Suppressor macrophage (primary cell): ENCODE data around the gene HES4.
A peak's percentile ranks its signal among the peaks of the same experiment; 100 is the strongest.
"Not testable (repeated sequence)": the region's sequence is repeated elsewhere in the genome, so short reads cannot be mapped to it uniquely, and the experiment has no call there.

Experiments
- DNase-seq, 4 experiments: peaks; one replicate each; pipeline ENCODE4 v3.0.0-alpha.2; 2020 to 2022

HES4 gene

DNA sequence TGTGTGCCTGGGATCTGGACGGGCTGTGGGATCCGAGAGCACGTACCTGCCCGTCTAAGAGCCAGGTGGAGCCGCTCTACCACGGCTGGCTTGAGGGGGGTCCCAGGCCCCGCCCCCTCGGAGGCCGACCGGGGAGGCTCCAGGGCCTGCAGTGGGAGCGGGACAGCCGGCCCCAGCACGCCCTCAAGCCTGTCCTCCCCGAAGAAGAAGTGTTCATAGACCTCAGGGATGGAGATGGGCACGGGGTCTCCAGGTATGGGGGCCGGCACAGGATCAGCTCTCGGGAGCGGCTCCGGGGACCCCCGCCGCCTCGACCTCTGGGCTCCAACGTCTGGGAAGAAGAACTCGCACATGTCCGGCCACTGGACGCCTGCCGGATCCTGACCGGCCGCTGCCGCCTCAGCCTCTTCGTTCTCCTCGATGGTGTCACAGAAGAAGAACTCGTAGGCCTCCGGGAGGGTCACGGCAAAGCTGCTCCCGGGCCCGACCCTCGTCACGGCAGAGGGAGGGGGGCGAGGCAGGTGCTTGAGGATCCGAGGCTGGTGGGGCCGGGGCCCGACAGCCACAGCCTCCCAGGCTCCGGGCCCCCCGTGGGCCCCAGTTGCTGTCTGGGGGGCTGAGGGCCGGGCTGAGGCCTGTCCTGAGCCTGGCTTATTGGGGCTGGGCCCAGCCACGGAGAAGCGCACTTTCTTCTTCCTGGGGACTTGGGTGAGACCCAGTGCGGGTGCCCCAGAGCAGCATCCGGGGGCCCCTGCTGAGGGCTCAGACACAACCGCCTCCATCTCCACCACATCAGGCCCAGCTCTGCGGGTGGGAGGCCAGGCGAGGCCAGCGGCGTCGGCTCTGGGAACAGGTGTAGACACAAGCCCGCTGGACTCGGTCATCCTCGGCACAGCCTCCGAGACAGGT, 20.8 kb downstream of the HES4 start:
- no peak for DNase-seq

DNA sequence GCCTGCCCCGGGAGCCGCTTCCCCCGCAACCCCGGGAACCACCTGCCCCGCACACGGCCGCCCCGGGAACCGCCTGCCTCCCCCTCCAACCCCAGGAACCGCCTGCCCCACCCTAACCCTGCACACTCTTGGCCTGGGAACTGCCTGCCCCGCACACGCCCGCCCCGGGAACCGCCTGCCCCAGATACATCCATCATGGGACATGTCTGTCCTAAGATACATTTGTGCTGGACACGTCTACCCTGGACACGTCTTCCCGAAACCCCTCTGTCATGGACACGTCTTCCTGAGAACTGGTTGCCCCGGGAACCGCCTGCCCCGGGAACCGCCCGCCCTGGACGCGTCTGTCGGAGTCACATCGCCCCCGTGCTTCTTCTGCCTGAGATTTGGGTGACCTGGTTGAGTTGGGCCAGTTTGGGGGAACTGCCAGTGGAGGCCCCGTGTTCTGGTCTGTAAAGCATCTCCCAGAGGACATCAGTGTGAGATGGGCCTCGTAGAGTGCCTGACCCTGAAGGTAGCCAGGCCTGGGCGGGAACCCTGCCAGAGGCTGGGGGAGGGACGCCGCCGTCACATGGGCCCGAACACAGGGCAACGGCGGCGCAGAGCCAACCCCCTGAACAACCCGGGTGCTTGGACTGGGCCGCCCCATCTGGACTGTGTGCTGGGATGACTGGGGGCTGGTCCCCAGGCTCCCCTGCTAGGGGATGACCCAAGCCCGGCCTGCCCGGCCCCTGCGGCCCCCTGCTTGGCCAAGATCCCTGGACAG, 21.6 kb downstream of the HES4 start:
- no peak for DNase-seq

DNA sequence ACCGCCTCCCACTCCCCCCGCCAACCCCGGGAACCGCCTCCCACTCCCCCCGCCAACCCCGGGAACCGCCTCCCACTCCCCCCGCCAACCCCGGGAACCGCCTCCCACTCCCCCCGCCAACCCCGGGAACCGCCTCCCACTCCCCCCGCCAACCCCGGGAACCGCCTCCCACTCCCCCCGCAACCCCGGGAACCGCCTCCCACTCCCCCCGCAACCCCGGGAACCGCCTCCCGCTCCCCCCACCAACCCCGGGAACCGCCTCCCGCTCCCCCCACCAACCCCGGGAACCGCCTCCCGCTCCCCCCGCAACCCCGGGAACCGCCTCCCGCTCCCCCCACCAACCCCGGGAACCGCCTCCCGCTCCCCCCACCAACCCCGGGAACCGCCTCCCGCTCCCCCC, 23.1 kb downstream of the HES4 start:
- DNase-seq, result not testable (repeated sequence)

DNA sequence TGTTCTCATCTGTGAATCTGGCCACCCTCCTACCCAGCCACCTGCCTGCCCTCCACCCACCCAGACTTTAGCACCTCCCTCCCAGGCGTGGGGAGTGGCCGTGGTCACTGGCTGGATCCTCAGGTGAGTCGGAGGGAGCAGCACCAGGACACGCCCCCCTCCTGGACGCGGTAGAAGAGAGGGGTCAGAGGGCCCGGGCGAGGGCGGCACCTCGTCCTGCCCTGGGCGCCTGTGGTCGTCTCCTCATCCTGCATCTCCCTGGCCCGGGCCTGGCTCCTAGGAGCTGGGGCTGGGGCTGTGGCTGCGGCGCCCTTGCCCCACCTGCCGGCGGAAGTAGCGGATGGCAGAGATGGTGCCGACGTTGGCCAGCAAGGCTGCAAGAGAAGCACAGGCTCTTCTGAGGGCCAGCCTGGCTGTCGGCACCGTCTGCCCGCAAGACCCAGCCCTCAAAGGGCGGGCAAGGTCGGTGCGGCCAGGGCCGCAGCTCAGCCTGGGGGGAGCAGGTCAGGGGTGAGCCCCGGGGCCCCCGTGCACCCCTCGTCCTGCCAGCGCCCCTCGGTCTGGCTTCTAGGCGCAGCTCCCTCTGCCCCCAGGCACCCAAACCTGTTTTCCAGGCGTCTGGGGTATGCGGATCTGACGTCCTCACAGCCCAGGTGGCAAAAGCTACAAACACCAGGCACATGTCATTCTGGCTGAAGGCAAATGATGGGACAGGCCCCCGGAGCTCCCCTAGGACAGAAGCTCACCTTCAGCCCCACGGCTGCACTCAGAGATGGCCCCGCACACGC, 23.8 kb downstream of the HES4 start:
- DNase-seq, result peak; percentile 66 to 82 (median 74)

DNA sequence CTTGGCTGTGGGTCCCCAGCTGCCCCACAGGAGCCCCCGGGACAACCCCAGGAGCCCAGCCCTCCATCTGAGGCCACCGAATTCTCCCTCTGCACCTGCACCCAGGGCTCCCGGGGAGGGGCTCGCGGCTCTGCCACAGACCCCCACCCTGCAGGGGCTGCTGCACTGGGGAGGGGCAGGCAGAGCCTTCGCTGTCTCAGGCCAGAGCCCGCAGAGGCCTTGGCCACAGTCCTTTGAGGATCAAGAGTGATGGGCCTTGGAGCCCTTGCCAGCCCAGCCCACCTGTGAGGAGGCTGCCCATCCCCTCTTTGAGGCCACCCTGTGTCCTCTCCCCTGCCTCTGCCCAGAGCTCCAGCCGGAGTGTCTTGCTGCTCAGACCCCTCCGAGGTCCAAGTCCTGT, 24.5 kb downstream of the HES4 start:
- DNase-seq, result peak in 1 of 4 experiments; percentile 2

DNA sequence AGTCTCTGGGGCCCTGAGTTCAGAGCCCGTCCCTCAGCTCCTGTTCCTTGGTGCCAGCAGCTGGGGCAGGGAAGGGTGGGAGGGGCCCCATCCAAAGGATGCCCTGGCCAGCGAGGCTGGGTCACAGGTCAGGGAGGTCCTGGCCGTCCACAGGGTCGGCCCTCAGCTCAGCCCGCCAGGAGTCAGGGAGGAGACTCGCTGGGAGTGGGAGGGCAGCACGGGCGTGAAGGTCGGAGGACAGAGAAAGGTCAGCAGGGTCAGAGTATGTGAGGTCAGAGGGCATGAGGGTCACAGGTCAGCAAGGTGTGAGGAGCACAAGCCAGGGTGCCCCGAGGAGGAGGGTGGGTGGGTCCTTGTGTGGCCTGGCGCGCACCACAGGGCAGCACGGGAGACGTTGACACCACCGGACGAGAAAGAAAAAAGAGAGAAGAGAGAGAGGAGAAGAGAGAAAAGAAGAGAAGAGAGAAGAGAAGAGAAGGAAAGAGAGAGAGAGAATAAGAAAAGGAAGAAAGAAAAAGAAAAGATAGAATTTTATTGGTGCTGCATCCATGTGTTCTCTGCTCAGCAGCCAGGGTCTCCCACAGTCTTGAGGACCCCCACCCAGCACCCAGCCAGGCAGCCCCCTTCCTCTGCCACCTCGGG, 25.1 kb downstream of the HES4 start:
- DNase-seq, result peak in 1 of 4 experiments; percentile 2

DNA sequence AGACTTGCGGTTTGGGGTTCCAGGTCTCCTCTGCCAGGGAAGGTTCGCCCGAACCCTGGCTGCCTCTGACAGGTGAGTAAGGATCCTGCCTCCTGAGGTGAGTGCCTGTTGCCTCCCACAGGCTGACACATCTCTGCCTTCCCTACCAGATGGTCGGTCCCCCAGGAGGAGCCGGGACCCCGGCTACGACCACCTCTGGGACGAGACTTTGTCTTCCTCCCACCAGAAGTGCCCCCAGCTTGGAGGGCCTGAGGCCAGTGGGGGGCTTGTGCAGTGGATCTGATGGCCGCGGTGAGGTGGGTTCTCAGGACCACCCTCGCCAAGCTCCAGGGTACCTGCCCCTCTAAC, 25.6 kb downstream of the HES4 start:
- DNase-seq, result no peak

DNA sequence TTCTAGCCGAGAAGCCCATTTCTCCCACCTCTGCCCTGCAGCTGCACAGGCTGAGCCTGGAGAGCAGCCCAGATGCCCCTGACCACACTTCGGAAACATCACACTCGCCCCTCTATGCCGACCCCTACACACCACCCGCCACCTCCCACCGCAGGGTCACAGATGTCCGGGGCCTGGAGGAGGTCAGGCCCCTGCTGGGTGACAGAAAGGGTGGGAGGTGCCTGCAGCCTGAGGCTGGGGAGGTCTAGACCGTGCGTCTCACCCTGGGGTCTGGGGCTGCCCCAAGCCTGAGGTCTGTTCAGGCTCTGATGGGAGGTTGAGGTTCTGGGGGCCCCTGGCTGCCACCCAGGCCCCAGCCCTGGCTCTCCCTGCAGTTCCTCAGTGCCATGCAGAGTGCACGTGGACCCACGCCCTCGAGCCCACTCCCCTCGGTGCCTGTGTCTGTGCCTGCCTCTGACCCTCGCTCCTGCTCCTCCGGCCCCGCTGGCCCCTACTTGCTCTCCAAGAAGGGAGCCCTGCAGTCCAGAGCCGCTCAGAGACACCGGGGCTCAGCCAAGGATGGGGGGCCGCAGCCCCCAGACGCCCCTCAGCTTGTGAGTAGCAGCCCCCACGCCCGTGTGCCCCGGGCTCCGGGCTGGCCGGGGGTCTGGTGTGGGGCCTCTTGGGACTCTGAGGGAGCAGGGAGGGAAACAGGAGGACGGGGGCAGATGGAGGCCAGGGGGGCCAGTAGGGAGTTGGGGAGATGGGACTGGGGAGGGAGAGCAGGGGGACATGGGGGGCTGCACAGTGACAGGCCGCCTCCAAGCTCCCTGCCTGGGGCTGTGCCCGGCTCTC, 26.2 kb downstream of the HES4 start:
- no peak for DNase-seq

DNA sequence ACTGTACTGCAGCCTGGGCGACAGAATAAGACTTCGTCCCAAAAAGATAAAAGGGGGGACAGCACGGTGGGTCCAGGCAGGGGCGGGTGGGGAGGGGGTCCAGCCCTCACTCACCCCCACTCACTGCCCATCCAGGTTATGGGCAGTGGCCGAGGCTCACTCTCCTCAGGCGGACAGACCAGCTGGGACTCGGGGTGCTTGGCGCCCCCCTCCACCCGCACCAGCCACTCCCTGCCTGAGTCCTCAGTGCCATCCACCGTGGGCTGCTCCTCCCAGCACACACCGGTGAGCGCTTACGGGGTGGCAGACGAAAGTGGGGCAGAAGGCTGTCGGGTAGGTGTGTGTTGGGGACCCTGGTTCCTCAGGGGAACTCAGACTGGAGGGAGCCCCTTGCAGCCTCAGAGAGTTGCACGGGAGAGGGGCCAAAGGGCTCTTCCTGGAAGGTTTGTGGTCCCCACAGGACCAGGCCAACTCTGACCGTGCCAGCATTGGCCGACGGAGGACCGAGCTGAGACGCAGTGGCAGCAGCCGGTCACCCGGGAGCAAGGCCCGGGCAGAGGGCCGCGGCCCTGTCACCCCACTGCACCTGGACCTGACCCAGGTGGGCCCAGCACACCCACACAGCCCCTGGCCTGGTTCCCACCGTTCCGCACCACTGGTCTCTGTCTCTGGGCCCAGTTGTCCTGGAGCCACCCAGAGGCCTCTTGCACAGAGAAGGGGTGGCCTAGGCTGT, 27.0 kb downstream of the HES4 start:
- DNase-seq, result no peak

DNA sequence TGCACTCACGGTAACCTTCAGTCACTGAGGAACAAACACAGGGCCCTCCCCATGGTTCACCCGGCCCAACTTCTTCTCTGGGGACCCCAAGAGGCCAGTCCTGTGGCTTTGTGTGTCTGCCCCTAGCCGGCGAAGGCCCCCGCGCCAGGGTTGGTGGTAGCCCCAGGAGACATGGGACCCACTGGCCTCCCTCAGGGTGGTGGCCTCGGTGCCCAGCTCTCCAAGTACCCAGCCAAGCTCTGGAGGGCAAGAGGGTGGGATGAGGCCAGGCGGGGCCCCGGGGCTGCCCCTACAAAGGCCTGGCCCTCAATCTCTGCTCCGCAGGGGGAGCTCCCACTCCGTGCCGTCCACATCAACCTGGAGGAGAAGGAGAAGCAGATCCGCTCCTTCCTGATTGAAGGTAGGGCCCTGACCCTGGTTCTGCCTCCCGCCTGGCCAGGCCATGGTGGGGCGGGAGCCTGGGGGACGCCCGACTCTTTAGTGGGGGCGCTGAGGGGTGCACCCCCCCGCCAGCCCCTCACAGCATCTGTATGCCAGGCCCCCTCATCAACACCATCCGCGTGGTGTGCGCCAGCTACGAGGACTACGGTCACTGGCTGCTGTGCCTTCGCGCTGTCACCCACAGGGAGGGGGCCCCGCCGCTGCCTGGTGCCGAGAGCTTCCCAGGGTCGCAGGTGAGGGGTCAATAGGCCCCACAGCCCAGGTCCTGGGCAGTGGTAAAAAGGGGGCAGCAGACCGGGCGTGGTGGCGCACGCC, 28.0 kb downstream of the HES4 start:
- DNase-seq, result no peak

DNA sequence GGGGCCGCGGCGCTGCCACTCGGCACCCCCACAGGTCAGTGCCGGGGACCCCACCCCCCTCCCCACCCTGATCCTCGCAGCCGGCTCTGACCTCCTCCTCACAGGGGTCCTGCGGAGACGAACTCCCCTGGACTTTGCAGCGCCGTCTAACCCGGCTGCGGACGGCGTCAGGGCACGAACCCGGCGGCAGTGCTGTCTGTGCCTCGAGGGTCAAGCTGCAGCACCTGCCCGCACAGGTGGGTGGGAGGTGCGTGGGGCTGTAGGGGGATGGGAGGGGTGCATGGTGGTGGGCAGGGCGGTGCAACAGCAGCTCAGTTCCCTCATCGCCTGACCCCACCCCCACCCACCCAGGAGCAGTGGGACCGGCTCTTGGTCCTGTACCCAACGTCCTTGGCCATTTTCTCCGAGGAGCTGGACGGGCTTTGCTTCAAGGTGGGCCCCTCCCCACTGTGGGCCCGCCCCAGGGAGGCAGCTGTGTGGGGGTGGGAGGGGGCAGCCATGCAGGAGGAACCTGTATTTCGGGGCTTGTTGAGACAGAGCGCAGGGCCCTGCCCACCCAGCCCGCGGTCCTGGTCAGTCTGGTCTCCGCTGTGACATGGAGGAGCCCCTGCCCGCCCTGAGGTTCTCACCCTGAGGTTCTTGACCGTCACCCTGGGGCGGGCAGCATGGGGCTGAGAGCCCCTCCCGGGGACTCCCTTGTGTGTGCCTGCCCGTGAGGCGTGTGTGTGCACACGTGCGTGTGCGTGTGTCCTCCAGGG, 28.7 kb downstream of the HES4 start:
- peak in 1 of 4 experiments; percentile 1 for DNase-seq

DNA sequence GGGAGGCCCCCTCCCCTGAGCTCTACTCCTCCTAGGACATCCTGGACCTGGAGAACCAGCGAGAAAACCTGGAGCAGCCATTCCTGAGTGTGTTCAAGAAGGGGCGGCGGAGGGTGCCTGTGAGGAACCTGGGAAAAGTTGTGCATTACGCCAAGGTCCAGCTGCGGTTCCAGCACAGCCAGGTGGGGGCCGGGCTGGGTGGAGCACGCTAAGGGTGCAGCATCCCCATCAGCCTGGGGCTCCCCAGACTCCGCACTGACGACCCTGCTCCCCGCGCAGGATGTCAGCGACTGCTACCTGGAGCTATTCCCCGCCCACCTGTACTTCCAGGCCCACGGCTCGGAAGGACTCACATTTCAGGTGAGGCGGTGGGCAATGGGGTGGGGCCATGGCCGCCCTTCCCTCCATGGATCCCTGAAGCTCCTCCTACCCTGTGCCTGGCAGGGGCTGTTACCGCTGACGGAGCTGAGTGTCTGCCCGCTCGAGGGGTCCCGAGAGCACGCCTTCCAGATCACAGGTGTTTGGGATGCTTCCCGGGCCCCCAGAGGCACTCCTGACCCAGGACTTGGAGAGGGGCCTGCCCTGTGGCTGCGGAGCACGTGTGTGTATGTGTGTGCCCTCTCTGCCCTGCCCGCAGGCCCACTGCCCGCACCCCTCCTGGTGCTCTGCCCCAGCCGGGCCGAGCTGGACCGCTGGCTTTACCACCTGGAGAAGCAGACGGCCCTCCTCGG, 29.5 kb downstream of the HES4 start:
- DNase-seq, result peak in 1 of 4 experiments; percentile 0

DNA sequence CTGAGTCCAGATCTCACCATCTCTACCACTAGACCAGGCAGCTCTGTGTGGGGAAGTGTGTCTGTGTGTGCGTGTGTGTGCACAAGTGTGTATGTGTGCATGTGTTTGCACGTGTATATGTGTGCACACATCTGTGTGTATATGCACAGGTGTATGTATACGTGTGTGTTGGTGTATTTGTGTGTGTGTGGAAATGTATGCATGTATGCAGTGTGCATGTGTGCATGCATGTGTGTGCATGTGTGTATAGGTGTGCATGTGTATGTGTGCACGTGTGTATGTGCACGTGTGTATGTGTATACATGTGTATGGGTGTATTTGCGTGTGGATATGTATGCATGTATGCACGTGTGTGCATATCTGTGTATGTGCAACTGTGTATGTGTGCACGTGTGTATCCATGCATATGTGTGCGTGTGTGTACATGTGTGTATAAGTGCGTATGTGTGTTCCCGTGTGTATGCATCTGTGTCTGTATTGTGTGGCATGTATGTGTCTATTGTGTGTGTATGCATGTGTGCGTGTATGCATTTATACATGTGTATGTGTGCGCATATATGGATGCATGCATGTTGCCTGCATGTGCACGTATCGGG, 30.5 kb downstream of the HES4 start:
- DNase-seq, result no peak

DNA sequence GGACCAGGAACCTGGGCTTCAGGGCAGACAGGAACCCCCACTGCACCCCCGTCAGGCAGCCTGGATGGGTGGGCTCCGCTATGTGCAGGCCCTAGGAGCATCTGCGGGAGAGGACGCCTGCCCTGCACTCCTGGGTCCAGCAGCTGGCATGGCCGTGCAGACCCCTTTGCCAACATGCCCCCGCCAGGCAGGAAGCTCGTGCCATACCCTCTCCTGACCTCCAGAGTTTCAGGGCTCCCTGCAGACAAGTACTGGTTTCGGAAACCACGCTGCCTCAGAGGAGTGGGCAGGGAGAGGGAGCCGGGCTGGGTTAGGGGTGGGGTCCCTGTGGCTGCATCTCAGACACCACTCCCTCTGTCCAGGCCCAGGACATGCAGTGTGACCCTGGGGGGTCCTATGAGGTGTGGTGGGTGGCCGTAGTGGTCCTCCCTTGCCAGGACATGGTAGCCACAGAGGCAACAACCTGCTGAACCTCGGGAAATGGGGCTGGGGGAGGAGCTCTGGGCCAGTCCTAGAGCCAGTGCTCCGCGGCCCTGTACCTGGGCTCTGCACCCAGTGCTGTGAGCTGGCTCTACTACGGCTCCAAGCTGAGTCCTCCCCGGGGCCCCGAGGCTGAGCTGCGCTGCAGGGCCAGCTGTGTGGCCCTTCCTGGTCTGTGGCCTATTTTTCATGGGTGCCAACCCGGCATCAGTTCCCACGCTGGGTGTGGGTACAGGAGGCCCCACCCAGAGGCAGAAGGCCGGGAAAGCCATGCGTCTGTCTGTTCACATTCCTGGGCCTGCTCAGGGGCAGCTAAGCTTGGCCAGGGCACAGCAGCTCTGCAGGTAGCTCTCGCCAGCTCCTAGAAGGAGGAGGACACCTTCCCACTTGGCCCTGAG, 32.2 kb downstream of the HES4 start:
- no peak for DNase-seq

DNA sequence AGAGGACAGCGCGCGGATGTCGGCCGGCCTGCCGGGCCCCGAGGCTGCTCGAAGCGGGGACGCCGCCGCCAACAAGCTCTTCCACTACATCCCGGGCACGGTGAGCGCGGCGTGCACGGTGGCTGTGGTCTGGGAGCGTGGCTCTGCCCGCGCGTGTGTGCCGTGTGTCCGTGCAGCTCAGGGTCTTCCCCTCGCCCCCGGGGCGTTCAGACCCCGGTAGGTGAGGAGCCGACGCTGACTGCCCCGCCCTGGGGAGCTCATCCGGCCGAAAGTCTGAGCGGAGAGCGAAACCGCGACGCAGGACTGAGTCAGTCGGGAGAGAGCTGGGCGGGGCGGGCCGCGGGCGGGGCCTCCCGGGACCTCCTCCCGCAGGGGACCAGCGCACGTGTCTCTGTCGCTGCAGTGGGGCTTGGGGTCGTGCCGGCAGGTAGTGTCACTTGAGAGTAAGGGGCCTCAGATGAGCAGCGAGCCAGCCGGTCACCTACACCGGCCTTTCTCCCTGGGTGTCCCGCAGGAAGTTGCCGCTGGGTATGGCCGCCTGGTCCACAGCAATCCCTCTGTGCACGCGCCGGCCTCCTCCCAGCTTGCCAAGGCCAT, 33.1 kb downstream of the HES4 start:
- DNase-seq, result peak; percentile 49 to 79 (median 62)

DNA sequence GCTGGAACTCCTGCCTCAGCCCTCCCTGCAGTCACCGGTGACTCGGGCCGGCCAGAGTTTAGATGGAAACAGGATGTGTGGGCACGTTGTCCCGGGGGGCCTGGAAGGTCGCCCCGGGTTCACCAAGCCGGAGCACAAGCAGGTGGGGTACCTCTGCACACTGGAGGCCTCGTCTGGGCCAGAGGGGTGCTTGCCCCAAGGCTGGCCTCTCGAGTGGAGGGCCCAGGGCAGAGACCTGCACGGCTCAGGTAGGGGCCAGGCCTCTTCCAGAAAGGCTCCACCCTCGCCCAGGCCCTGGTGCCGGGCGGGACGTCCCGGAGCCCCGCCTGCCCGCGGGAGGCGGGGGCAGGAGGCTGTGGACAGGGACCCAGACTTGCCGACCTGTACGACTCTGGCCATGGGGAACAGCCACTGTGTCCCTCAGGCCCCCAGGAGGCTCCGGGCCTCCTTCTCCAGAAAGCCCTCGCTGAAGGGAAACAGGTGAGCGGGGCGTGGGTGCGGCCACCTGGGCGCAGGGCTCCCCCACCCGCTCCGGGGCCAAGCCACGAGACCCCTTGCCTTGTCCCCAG, 33.7 kb downstream of the HES4 start, which contains the start of gene PLEKHN1:
PLEKHN1 (plus strand) TSS at position 348 of the 569 bp plus-strand sequence; CDS start at position 398, 50 bp downstream.
- peak in 3 of 4 experiments; percentile 27 to 66 (median 52) for DNase-seq
